Omental fat pad (tissue), 4 donors: ENCODE results near the gene PDE3A. TPM values are rescaled to one million over a fixed set of nuclear protein-coding genes. Genes with fewer than 3 reads are reported as not detected.

Experiments used
- ATAC-seq: fragments of 150-250 bp; one replicate; pipeline ENCODE4 v1.9.1; 2016; ENCODE audit warnings: mild to moderate bottlenecking, moderate library complexity; ENCODE audit not compliant: low FRiP score
- DNase-seq: peaks from one replicate; pipeline ENCODE4 v3.0.0-alpha.2; 2019; ENCODE audit warnings: low spot score
- CTCF ChIP-seq, 3 donors: fragments of 450-650 bp; IDR thresholded peaks; one replicate each; pipeline ENCODE4 v1.5.1; 2016 to 2017; ENCODE audit warnings: antibody characterized with exemption in 3 of 3, mild to moderate bottlenecking in 3 of 3, moderate library complexity in 2 of 3
- total RNA-seq, 4 donors: library from RNA; depleted of rRNA; stranded (reverse); fragments of >200 nt; gene quantifications; one replicate each; pipeline ENCODE4 v1.1.0, GENCODE V29; 2016

PDE3A gene
- total RNA-seq, 4 donors from 2014 or later: 10.9 to 18.6 (median 13.7) TPM

GRCh38 chr12:20443255-20443654 lies 74.9 kb downstream of the PDE3A start:
- no peak for TF ChIP-seq CTCF (IDR thresholded peaks at IDR 0.05)
- ATAC-seq: no peak
- no peak for DNase-seq

GRCh38 chr12:20443792-20444191 lies 75.5 kb downstream of the PDE3A start:
- TF ChIP-seq CTCF (IDR thresholded peaks at IDR 0.05): no peak
- ATAC-seq (no peak), DNase-seq (no peak)

GRCh38 chr12:20444595-20445170 lies 76.3 kb downstream of the PDE3A start:
- ATAC-seq (no peak), DNase-seq (no peak)
- no peak for TF ChIP-seq CTCF (IDR thresholded peaks at IDR 0.05)

GRCh38 chr12:20445687-20446086 lies 77.3 kb downstream of the PDE3A start:
- DNase-seq: no peak
- TF ChIP-seq CTCF (IDR thresholded peaks at IDR 0.05): no peak
- no peak for ATAC-seq

- TF ChIP-seq CTCF (IDR thresholded peaks at IDR 0.05): no peak
Observed at GRCh38 chr12:20446836-20447235, 78.5 kb downstream of the PDE3A start.

GRCh38 chr12:20448781-20449180 lies 80.4 kb downstream of the PDE3A start:
- no peak for TF ChIP-seq CTCF (IDR thresholded peaks at IDR 0.05)
- ATAC-seq (no peak), DNase-seq (no peak)

More at GRCh38 chr12:20446836-20447235, 78.5 kb downstream of the PDE3A start:
- DNase-seq (no peak), ATAC-seq (no peak)

- DNase-seq: no peak
- no peak for ATAC-seq
- no peak for TF ChIP-seq CTCF (IDR thresholded peaks at IDR 0.05)
Observed at GRCh38 chr12:20450591-20451180, 82.3 kb downstream of the PDE3A start.
